B cell (primary cell): Measurements from ENCODE around the gene MAP2K7. TPM values are rescaled to one million over a fixed set of nuclear protein-coding genes. Genes with fewer than 3 reads are reported as not detected.

Experiments
- ATAC-seq: fragments of 200-7000 bp; cut with Tn5 transposase; one replicate; pipeline ENCODE4 v1.10.0; 2021; ENCODE audit warnings: low read depth, mild to moderate bottlenecking, moderate number of reproducible peaks, moderate library complexity
- CTCF ChIA-PET: fragments of 350-600 bp; sonication (Branson Sonifier 250); formaldehyde crosslinking; loops from one replicate; lab custom pipeline; 2021; ENCODE audit warnings: antibody characterized with exemption, inconsistent platforms; lab: Charles Lee
- POLR2A ChIA-PET: fragments of 350-600 bp; sonication (Branson Sonifier 250); formaldehyde crosslinking; loops from one replicate; lab custom pipeline; 2021; ENCODE audit warnings: antibody characterized with exemption; lab: Charles Lee
- DNase-seq: peaks from one replicate; pipeline ENCODE4 v3.0.0; 2013
- H2AFZ ChIP-seq: 2 replicates; pipeline ENCODE4 v1.6.1; 2012; ENCODE audit warnings: mild to moderate bottlenecking, low read depth, low read length; ENCODE audit not compliant: insufficient read depth, poor library complexity, severe bottlenecking
- H3K27ac ChIP-seq, 2 donors: 1 replicate in 1 of 2; 2 replicates in 1 of 2; pipeline ENCODE4 v1.5.1; 2012 to 2013; ENCODE audit warnings: low read length in 2 of 2, mild to moderate bottlenecking in 2 of 2, moderate library complexity in 1 of 2
- H3K27me3 ChIP-seq, 4 experiments: fragments of 200-600 bp in 1 of 4; sonication (generic) in 1 of 4; replicated peaks in 1 of 4; 1 replicate in 2 of 4; 2 replicates in 2 of 4; pipeline versions ENCODE4 v1.6.1 to v1.7.0; 2013 to 2016; ENCODE audit warnings: low read length in 3 of 4, mild to moderate bottlenecking in 2 of 4, mixed read lengths in 1 of 4, moderate library complexity in 1 of 4; ENCODE audit not compliant: insufficient read depth in 4 of 4, control insufficient read depth in 3 of 4; ENCODE audit errors: control extremely low read depth in 1 of 4
- H3K36me3 ChIP-seq, 2 experiments: replicated peaks in 1 of 2; 1 replicate in 1 of 2; 2 replicates in 1 of 2; pipeline versions ENCODE4 v1.6.1 to v1.7.1; 2013; ENCODE audit warnings: low read length in 1 of 2; ENCODE audit not compliant: insufficient read depth in 2 of 2, control insufficient read depth in 1 of 2; ENCODE audit errors: control extremely low read depth in 1 of 2, extremely low read depth in 1 of 2
- H3K4me1 ChIP-seq, 2 donors: fragments of 200-600 bp in 1 of 2; sonication (generic) in 1 of 2; 1 replicate in 1 of 2; 2 replicates in 1 of 2; pipeline versions ENCODE4 v1.5.1 to v1.6.1; 2013 to 2017; ENCODE audit warnings: low read length in 2 of 2; ENCODE audit not compliant: control insufficient read depth in 2 of 2, insufficient read depth in 2 of 2
- H3K4me2 ChIP-seq: replicated peaks from 2 replicates; pipeline ENCODE3; 2012; ENCODE audit warnings: mild to moderate bottlenecking, low read depth, low read length; ENCODE audit not compliant: poor library complexity, severe bottlenecking
- H3K4me3 ChIP-seq, 5 experiments: fragments of 200-600 bp in 1 of 5; sonication (generic) in 1 of 5; 1 replicate in 3 of 5; 2 replicates in 2 of 5; pipeline versions ENCODE4 v1.5.1 to v1.7.0; 2011 to 2016; ENCODE audit warnings: low read length in 4 of 5, mild to moderate bottlenecking in 4 of 5, low read depth in 2 of 5, control low read depth in 1 of 5, moderate library complexity in 1 of 5; ENCODE audit not compliant: insufficient read depth in 1 of 5; ENCODE audit errors: control extremely low read depth in 1 of 5, extremely low read depth in 1 of 5
- H3K79me2 ChIP-seq: fragments of 200-600 bp; sonication (generic); one replicate; pipeline ENCODE4 v1.6.0; 2016; ENCODE audit warnings: low read length; ENCODE audit not compliant: control insufficient read depth, insufficient read depth
- H3K9ac ChIP-seq: fragments of 200-600 bp; sonication (generic); 2 replicates; pipeline ENCODE4 v1.6.1; 2017; ENCODE audit warnings: mild to moderate bottlenecking, low read length, moderate library complexity
- H3K9me3 ChIP-seq, 3 donors: one replicate each; pipeline versions ENCODE4 v1.6.1 to v1.7.1; 2013; ENCODE audit warnings: low read length in 2 of 3; ENCODE audit not compliant: control insufficient read depth in 2 of 3, insufficient read depth in 1 of 3; ENCODE audit errors: control extremely low read depth in 1 of 3
- H4K20me1 ChIP-seq: 2 replicates; pipeline ENCODE4 v1.6.0; 2012; ENCODE audit warnings: mild to moderate bottlenecking, low read length; ENCODE audit not compliant: insufficient read depth, control insufficient read depth, poor library complexity, severe bottlenecking
- H3K27ac Mint-ChIP-seq: one replicate; pipeline ENCODE4 v1.8.0; 2021; ENCODE audit warnings: mixed read lengths
- H3K27me3 Mint-ChIP-seq: one replicate; pipeline ENCODE4 v1.8.0; 2021; ENCODE audit warnings: mixed read lengths
- H3K4me1 Mint-ChIP-seq: one replicate; pipeline ENCODE4 v1.8.0; 2021; ENCODE audit warnings: mixed read lengths
- H3K4me3 Mint-ChIP-seq: one replicate; pipeline ENCODE4 v1.8.0; 2021; ENCODE audit warnings: mixed read lengths
- H3K9me3 Mint-ChIP-seq: one replicate; pipeline ENCODE4 v1.8.0; 2022; ENCODE audit warnings: mixed read lengths; ENCODE audit not compliant: insufficient read depth
- EZH2 ChIP-seq: IDR thresholded peaks from 2 replicates; pipeline ENCODE4 v1.6.1; 2012; ENCODE audit warnings: borderline replicate concordance, low read depth, mild to moderate bottlenecking, moderate library complexity, low read length; ENCODE audit not compliant: insufficient read depth, poor library complexity, severe bottlenecking
- WGBS: methylation state at CpG from one replicate; pipeline ENCODE4 v1.1.5; 2013; ENCODE audit warnings: missing lambda C conversion rate; ENCODE audit not compliant: insufficient coverage; 5-methylcytosine and 5-hydroxymethylcytosine counted together
- intact Hi-C: fragments of 100-400 bp; cut with micrococcal nuclease; formaldehyde crosslinking; loops from one replicate; pipeline ENCODE4 v1.10.0; 2022
- polyA plus RNA-seq: library from polyadenylated mRNA; depleted of rRNA; stranded (reverse); fragments of >200 nt; gene quantifications from 2 replicates; pipeline ENCODE4 v1.2.3, GENCODE V29; 2012
- total RNA-seq, 2 donors: library from RNA; stranded (reverse); fragments of 120-200 nt in 1 of 2; gene quantifications; 1 replicate in 1 of 2; 2 replicates in 1 of 2; pipeline versions ENCODE4 v1.2.3 to v1.2.4, GENCODE V29; 2013 to 2022
- TF ChIP-seq, protein P1 (sequence below): fragments of 200-600 bp; IDR thresholded peaks from one replicate; pipeline ENCODE4 v1.8.0; 2022; ENCODE audit warnings: antibody characterized with exemption, mild to moderate bottlenecking

MAP2K7 gene
- total and polyA plus RNA-seq, 2 donors (not counting 1 experiment from before 2014, with no cell fraction given), result 56.0 to 71.9 TPM

DNA sequence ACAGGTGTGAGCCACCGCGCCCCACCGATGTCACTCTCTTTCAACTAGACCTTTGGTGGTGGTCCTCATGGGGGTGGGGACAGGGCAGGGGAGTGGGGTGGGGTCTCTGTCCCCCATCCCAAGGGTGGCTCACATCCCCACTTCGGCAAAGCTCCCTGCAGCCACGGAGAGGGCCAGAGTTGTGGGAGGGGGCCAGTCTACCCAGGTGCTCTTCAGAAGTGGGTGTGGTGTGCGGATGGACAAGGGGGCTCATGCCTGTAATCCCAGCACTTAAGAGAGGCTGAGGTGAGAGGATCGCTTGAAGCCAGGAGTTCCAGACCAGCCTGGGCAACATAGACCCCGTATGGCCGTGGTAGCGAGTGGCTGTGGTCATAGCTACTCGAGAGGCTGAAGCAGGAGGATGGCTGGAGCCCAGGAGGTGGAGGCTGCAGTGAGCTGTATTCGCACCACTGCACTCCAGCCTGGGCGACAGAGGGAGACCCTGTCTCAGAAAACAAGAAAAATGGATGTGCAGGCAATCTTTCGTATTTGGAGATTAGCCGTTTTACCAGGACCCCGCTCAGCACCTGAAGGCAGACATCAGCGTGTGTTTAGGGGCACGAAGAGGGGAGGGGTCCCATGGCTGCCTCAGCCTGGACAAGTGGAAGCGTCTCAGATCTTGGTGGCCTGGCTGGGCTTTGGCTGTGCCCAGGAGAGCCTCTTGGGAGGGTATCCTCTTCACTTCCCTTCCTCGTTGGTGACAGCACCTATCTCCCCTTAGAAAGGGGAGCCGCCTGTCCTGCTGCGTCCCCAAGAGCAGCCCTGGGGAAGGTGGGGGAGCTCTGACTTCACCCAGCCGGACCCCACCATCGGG, 11.8 kb downstream of the MAP2K7 start:
- intact Hi-C loops, result no loop called here
- POLR2A ChIA-PET, result interaction anchor here (0.5 to 1.7 kb wide), 2 partner anchors 12 to 263 kb away, joined by 3 to 6 read pairs; partner anchors contain the start of gene MAP2K7
- peak; percentile 42 for DNase-seq
- H3K4me3 Mint-ChIP-seq, result peak overlapping the region; percentile 68
- Histone ChIP-seq H3K9ac (peak overlapping the region; percentile 52), H3K36me3 (peaks cover 3 to 18% of the 10 kb centered on the region in 2 experiments), H3K4me2 (peak overlapping the region; percentile 87), H3K27me3 (peaks cover 0 to 47% (median 25%) of the 10 kb centered on the region in 4 experiments), H2AFZ (peak overlapping the region; percentile 44), H4K20me1 (peaks cover 55% of the 10 kb centered on the region), H3K9me3 (peaks cover 0 to 28% (median 0%) of the 10 kb centered on the region in 3 donors), H3K4me1 (peaks cover 44 to 47% of the 10 kb centered on the region in 2 donors), H3K27ac (no peak overlapping the region), H3K4me3 (peak overlapping the region in 4 of 5 experiments; percentile 18 to 48 (median 30)), H3K79me2 (peaks cover 3% of the 10 kb centered on the region)
- peak overlapping the region; percentile 67 for H3K27ac Mint-ChIP-seq
- WGBS, result 49% methylated on average over 20 of the region's 24 CpGs
- no peak for TF ChIP-seq EZH2
- TF ChIP-seq, protein P1, sequence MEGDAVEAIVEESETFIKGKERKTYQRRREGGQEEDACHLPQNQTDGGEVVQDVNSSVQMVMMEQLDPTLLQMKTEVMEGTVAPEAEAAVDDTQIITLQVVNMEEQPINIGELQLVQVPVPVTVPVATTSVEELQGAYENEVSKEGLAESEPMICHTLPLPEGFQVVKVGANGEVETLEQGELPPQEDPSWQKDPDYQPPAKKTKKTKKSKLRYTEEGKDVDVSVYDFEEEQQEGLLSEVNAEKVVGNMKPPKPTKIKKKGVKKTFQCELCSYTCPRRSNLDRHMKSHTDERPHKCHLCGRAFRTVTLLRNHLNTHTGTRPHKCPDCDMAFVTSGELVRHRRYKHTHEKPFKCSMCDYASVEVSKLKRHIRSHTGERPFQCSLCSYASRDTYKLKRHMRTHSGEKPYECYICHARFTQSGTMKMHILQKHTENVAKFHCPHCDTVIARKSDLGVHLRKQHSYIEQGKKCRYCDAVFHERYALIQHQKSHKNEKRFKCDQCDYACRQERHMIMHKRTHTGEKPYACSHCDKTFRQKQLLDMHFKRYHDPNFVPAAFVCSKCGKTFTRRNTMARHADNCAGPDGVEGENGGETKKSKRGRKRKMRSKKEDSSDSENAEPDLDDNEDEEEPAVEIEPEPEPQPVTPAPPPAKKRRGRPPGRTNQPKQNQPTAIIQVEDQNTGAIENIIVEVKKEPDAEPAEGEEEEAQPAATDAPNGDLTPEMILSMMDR, result no peak
- no peak for ATAC-seq
- peaks cover 29% of the 10 kb centered on the region for H3K4me1 Mint-ChIP-seq
- CTCF ChIA-PET, result interaction anchor here (3.7 kb wide), 1 partner anchor 29 kb away, joined by 21 read pairs; the partner anchor contains the start of gene TIMM44
- peaks cover 24% of the 10 kb centered on the region for H3K27me3 Mint-ChIP-seq
- no peaks in the 10 kb centered on the region for H3K9me3 Mint-ChIP-seq
